ENCODE results near the gene ATP13A4.
A peak's percentile ranks its signal among the peaks of the same experiment; 100 is the strongest.

The ATP13A4 gene

DNA sequence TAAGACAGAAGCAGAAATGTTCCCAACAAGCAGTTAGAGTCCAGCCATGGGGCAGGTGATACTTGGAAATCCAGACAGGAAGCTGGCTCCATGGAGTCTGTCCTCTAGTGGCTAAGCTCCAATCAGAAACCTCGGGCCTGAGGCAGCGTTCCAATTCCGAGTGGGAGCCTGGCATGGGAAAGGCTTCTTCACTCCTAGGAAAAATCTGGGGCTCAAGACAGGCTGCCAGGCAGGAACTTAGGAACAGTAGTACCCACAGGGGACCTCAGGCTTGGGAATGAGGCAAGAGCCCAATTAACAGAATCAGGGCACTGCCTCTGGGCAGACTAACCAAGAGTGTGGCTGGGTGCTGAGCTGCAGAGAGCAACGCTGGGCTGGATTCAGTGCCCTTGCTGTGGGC, 6.2 kb upstream of the ATP13A4 start:
- H3K4me3 ChIP-seq (ENCODE audit: low read length) = no peak overlapping the region
- TF ChIP-seq CTCF (IDR thresholded peaks at IDR 0.05; ENCODE audit: insufficient read depth, low read depth, low read length, missing control alignments) = no peak
- DNase-seq (ENCODE audit: low read depth) = no peak

DNA sequence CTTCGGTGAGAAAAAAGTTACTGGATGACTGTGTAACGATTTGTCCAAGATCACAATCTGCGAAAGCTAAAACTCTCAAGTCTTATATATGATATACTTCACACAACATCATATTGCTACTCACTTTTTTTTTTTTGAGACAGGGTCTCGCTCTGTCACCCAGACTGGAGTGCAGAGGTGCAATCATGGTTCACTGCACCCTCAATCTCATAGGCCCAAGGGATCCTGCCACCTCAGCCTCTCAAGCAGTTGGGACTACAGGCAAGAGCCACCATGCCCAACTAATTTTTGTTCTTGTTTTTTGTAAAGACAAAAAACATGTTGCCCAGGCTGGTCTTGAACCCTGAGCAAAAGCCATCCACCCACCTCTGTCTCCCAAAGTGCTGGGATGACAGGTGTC, 5.4 kb upstream of the ATP13A4 start:
- DNase-seq (ENCODE audit: low read depth) = no peak
- no peak overlapping the region for H3K4me3 ChIP-seq (ENCODE audit: low read length)
- TF ChIP-seq CTCF (IDR thresholded peaks at IDR 0.05; ENCODE audit: insufficient read depth, low read depth, low read length, missing control alignments) = no peak

DNA sequence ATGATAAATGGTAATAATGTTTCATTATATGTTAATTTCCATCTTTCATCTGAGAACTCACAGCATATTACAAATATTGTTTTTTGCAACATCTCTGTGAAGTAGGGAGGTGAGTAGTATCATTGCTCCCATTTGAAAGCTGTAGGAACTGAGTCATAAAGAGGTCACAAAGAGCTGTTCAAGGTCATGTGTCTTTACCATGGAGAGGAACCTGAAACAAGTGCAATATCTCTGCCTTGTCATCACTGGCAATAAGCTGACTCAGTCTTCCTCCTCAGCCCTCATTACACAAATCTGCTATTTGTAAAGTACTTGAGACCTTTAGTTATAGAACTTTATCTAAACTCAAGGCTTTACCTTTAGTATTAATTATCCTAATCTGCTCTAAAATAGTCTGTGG, 4.4 kb upstream of the ATP13A4 start:
- H3K4me3 ChIP-seq (ENCODE audit: low read length) = no peak overlapping the region
- DNase-seq (ENCODE audit: low read depth) = peak; percentile 34
- TF ChIP-seq CTCF (IDR thresholded peaks at IDR 0.05; ENCODE audit: insufficient read depth, low read depth, low read length, missing control alignments) = no peak

DNA sequence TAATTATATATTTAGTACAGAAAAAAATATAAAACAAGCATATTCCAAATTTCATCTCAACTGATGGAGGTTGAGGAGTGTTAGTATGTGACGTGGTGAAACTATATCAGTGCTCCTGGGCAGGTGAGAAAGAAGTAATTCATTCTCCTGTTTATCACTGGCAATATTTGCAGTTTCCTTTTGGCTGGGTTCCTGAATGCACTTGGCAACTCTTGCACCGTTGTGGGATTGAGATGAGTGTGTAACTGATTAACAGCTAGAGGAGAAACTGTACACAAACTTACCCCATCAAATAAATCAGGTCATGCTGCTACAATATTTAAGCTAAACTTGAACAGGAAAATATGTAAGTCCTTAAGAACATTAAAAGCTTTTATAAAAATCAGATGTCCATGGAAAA, 2.1 kb upstream of the ATP13A4 start:
- TF ChIP-seq CTCF (IDR thresholded peaks at IDR 0.05; ENCODE audit: insufficient read depth, low read depth, low read length, missing control alignments) = no peak
- H3K4me3 ChIP-seq (ENCODE audit: low read length) = no peak overlapping the region
- DNase-seq (ENCODE audit: low read depth) = no peak

DNA sequence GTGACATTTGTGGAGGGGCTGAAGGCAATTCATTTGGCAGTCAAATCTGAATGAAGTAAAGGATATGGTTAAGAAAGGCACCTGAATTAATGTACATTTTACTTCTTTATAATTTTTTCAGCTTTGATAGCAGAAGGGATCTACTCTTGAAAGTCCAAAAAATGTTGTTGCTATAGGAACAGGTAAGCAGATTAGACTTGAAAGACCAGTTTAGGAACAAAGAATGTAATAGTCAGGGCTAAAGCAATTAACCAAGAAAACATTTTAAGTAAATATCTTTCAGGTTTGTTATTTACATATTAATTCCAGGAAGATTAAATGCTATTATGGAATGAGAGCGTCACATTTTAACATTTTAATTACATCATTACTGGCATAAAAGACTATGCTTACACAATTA, 1.1 kb downstream of the ATP13A4 start:
- H3K4me3 ChIP-seq (ENCODE audit: low read length) = peak overlapping the region; percentile 29
- TF ChIP-seq CTCF (IDR thresholded peaks at IDR 0.05; ENCODE audit: insufficient read depth, low read depth, low read length, missing control alignments) = no peak

GRCh38 chr3:193552923-193553322, 1.8 kb downstream of the ATP13A4 start:
- no peak for TF ChIP-seq CTCF (IDR thresholded peaks at IDR 0.05; ENCODE audit: insufficient read depth, low read depth, low read length, missing control alignments)
- no peak overlapping the region for H3K4me3 ChIP-seq (ENCODE audit: low read length)
- DNase-seq (ENCODE audit: low read depth) = no peak

More for the DNA sequence above, 1.1 kb downstream of the ATP13A4 start:
- DNase-seq (ENCODE audit: low read depth) = no peak

- TF ChIP-seq CTCF (IDR thresholded peaks at IDR 0.05; ENCODE audit: insufficient read depth, low read depth, low read length, missing control alignments) = no peak
- no peak for DNase-seq (ENCODE audit: low read depth)
- H3K4me3 ChIP-seq (ENCODE audit: low read length) = no peak overlapping the region
Observed at GRCh38 chr3:193548406-193548805, 6.3 kb downstream of the ATP13A4 start.

All from epithelial cell of esophagus (primary cell).